K562 (cell line): ENCODE results near the gene KDM4C. TPM values are rescaled to one million over a fixed set of nuclear protein-coding genes. Genes with fewer than 3 reads are reported as not detected.

Experiments used
- ATAC-seq: fragments of 200-7000 bp; cut with Tn5 transposase; 3 replicates; pipeline ENCODE4 v1.9.1; 2020; ENCODE audit warnings: moderate library complexity
- BruUV-seq: library from RNA; stranded (reverse); fragments of 400-500 nt; replicated peaks from 2 replicates; lab custom pipeline; 2021; lab: Mats Ljungman, UMichigan
- CTCF ChIA-PET: fragments of 300-600 bp; formaldehyde crosslinking; extraction: SDS; loops from one replicate; lab custom pipeline; 2021; ENCODE audit warnings: low intra/inter-chr PET ratio; lab: Yijun Ruan, JAX
- POLR2A ChIA-PET: fragments of 300-600, 350-650 bp; sonication (Branson Sonifier 250); formaldehyde crosslinking; extraction: SDS; loops from one replicate; lab custom pipeline; 2021; ENCODE audit warnings: antibody characterized with exemption, inconsistent platforms; lab: Yijun Ruan, JAX
- DNase-seq, 4 experiments: peaks; one replicate each; pipeline versions ENCODE4 v3.0.0 to v3.0.0-alpha.2; 2011 to 2018; ENCODE audit warnings: low spot score in 3 of 4, mixed read lengths in 3 of 4; ENCODE audit errors: extremely low read depth in 1 of 4
- FAIRE-seq: peaks from 2 replicates; lab custom pipeline; 2011; peaks lifted over from hg19 to GRCh38; lab: Jason Lieb, UNC
- H2AFZ ChIP-seq: 2 replicates; pipeline ENCODE4 v1.6.0; 2011; ENCODE audit warnings: low read depth, low read length, control low read depth, inconsistent platforms
- H3K27ac ChIP-seq: fragments of 200-600 bp; 3 replicates; pipeline ENCODE4 v1.8.0; 2011; ENCODE audit warnings: low read depth, mild to moderate bottlenecking, control low read depth, inconsistent platforms, low read length, moderate library complexity, mixed read lengths; ENCODE audit errors: extremely low read depth
- H3K27me3 ChIP-seq, 2 experiments: fragments of 300-600 bp in 1 of 2; 2 replicates in 1 of 2; 3 replicates in 1 of 2; pipeline versions ENCODE4 v1.6.0 to v1.8.0; 2011; ENCODE audit warnings: inconsistent platforms in 2 of 2, low read length in 2 of 2, mild to moderate bottlenecking in 1 of 2, mixed read lengths in 1 of 2, moderate library complexity in 1 of 2; ENCODE audit not compliant: control insufficient read depth in 2 of 2, insufficient read depth in 2 of 2
- H3K36me3 ChIP-seq: fragments of 300-600 bp; 3 replicates; pipeline ENCODE4 v1.8.0; 2011; ENCODE audit warnings: mild to moderate bottlenecking, low read length, inconsistent platforms; ENCODE audit not compliant: control insufficient read depth, insufficient read depth
- H3K4me1 ChIP-seq, 2 experiments: fragments of 200-600 bp in 1 of 2; replicated peaks in 1 of 2; 2 replicates in 1 of 2; 3 replicates in 1 of 2; pipeline versions ENCODE4 v1.5.1 to v1.8.0; 2011; ENCODE audit warnings: inconsistent platforms in 2 of 2, low read length in 2 of 2, mild to moderate bottlenecking in 1 of 2, mixed read lengths in 1 of 2, moderate library complexity in 1 of 2; ENCODE audit not compliant: control insufficient read depth in 2 of 2, insufficient read depth in 2 of 2
- H3K4me2 ChIP-seq: 2 replicates; pipeline ENCODE4 v1.6.1; 2011; ENCODE audit warnings: low read length, control low read depth, inconsistent platforms, mixed read lengths; ENCODE audit not compliant: insufficient read depth
- H3K4me3 ChIP-seq: fragments of 200-600 bp; sonication (generic), shearing (Covaris generic); 2 replicates; pipeline ENCODE4 v1.5.1; 2016; ENCODE audit warnings: control low read depth, inconsistent platforms
- H3K79me2 ChIP-seq: fragments of 200-600 bp; 3 replicates; pipeline ENCODE4 v1.8.0; 2011; ENCODE audit warnings: low read length, inconsistent platforms; ENCODE audit not compliant: control insufficient read depth, insufficient read depth
- H3K9ac ChIP-seq, 2 experiments: 2 replicates each; pipeline versions ENCODE4 v1.6.0 to v1.6.1; 2011; ENCODE audit warnings: low read depth in 2 of 2, low read length in 2 of 2, control low read depth in 1 of 2, inconsistent platforms in 1 of 2, mild to moderate bottlenecking in 1 of 2, mixed read lengths in 1 of 2; ENCODE audit not compliant: insufficient read depth in 1 of 2
- H3K9me1 ChIP-seq: one replicate; pipeline ENCODE4 v1.6.0; 2011; ENCODE audit warnings: inconsistent platforms, mild to moderate bottlenecking, low read length, moderate library complexity; ENCODE audit not compliant: control insufficient read depth, insufficient read depth
- H3K9me3 ChIP-seq: replicated peaks from 2 replicates; pipeline ENCODE4 v1.5.1; 2011; ENCODE audit warnings: low read depth, low read length, inconsistent platforms; ENCODE audit not compliant: control insufficient read depth, insufficient read depth
- H4K20me1 ChIP-seq: replicated peaks from 2 replicates; pipeline ENCODE4 v1.6.1; 2011; ENCODE audit warnings: low read length, inconsistent platforms, mixed read lengths; ENCODE audit not compliant: control insufficient read depth, insufficient read depth
- BCLAF1 ChIP-seq, 2 experiments: fragments of 450-650 bp in 1 of 2; IDR thresholded peaks; 2 replicates each; pipeline ENCODE4 v1.6.1; 2011 to 2017; ENCODE audit warnings: low read depth in 2 of 2, antibody characterized with exemption in 1 of 2, borderline replicate concordance in 1 of 2, low read length in 1 of 2, mild to moderate bottlenecking in 1 of 2, mixed read lengths in 1 of 2; ENCODE audit not compliant: control insufficient read depth in 1 of 2
- BCOR ChIP-seq: fragments of 450-650 bp; IDR thresholded peaks from 2 replicates; pipeline ENCODE4 v1.6.1; 2016
- DMBX1 ChIP-seq: fragments of 250-450 bp; sonication (Bioruptor Pico); IDR thresholded peaks from 2 replicates; pipeline ENCODE4 v1.8.0; 2022; ENCODE audit warnings: inconsistent platforms, mild to moderate bottlenecking, moderate library complexity, borderline replicate concordance
- MTA3 ChIP-seq: fragments of 450-650 bp; formaldehyde crosslinking; IDR thresholded peaks from 2 replicates; pipeline ENCODE4 v1.6.1; 2017; ENCODE audit warnings: mild to moderate bottlenecking, borderline replicate concordance
- NEUROD1 ChIP-seq: fragments of 150-350 bp; IDR thresholded peaks from 2 replicates; pipeline ENCODE4 v1.6.1; 2014; ENCODE audit warnings: borderline replicate concordance, low read length, low read depth; ENCODE audit not compliant: partially characterized antibody
- POLR3G ChIP-seq: IDR thresholded peaks from 2 replicates; pipeline ENCODE4 v1.6.1; 2011; ENCODE audit not compliant: insufficient read length, insufficient replicate concordance; ENCODE audit errors: extremely low read depth
- RUNX1 ChIP-seq: sonication (generic); IDR thresholded peaks from 2 replicates; pipeline ENCODE4 v1.6.1; 2016; ENCODE audit warnings: antibody characterized with exemption, low read depth
- STAT5A ChIP-seq: IDR thresholded peaks from 2 replicates; pipeline ENCODE4 v1.6.1; 2012; ENCODE audit warnings: low read length, inconsistent platforms, borderline replicate concordance
- ZNF324 ChIP-seq: fragments of 250-450 bp; sonication (Bioruptor Pico); IDR thresholded peaks from 2 replicates; pipeline ENCODE4 v1.4.0; 2020; ENCODE audit warnings: mild to moderate bottlenecking
- ZNF57 ChIP-seq: fragments of 450-650 bp; formaldehyde crosslinking; IDR thresholded peaks from 2 replicates; pipeline ENCODE4 v1.4.0; 2020; ENCODE audit warnings: mild to moderate bottlenecking, moderate library complexity
- WGBS: fragments of 100-300 bp; shearing (Covaris generic); methylation state at CpG from one replicate; pipeline ENCODE4 v1.1.6; 2016; ENCODE audit warnings: low coverage, mixed read lengths; ENCODE audit not compliant: insufficient coverage; ENCODE audit errors: missing lambda C conversion rate; 5-methylcytosine and 5-hydroxymethylcytosine counted together
- in situ Hi-C: fragments of 300-500 bp; cut with MboI; formaldehyde crosslinking; loops from 4 replicates; pipeline ENCODE4 v1.15.0; 2018; ENCODE audit warnings: inconsistent platforms, mixed read lengths
- intact Hi-C: fragments of 100-400 bp; cut with micrococcal nuclease; formaldehyde crosslinking; loops from 2 replicates; pipeline ENCODE4 v1.14.2; 2022
- polyA plus RNA-seq, 8 experiments: library from polyadenylated mRNA; depleted of rRNA in 4 of 8; stranded (reverse) in 5 of 8; unstranded in 3 of 8; fragments of >200 nt; fragmentation: Nextera tagmentation in 2 of 8; fragmentation: Illumina TruSeq in 1 of 8; extraction: Ambion mirVana in 2 of 8; extraction: Trizol in 1 of 8; gene quantifications; 2 replicates each; pipeline versions ENCODE4 v1.2.1 to v1.2.3, GENCODE V29; 2011 to 2014; ENCODE audit warnings: inconsistent platforms in 1 of 8, missing spikeins in 1 of 8
- total RNA-seq, 7 experiments: library from RNA; depleted of rRNA in 6 of 7; stranded (reverse); fragments of >200 nt in 6 of 7; fragmentation: Illumina TruSeq in 2 of 7; extraction: Trizol in 2 of 7; gene quantifications; 2 replicates each; pipeline versions ENCODE4 v1.2.1 to v1.2.3, GENCODE V29; 2011 to 2021; ENCODE audit warnings: low replicate concordance in 1 of 7
- TF ChIP-seq, protein P1 (sequence below): fragments of 450-650 bp; IDR thresholded peaks from 2 replicates; pipeline ENCODE4 v1.6.1; 2018; ENCODE audit warnings: mild to moderate bottlenecking, low read depth; ENCODE audit not compliant: partially characterized antibody

KDM4C gene
- total and polyA plus RNA-seq, 9 of the 15 experiments (the other 6 are each of a cell fraction or from before 2014, with no cell fraction given): 5.4 to 17.0 (median 12.6) TPM

DNA sequence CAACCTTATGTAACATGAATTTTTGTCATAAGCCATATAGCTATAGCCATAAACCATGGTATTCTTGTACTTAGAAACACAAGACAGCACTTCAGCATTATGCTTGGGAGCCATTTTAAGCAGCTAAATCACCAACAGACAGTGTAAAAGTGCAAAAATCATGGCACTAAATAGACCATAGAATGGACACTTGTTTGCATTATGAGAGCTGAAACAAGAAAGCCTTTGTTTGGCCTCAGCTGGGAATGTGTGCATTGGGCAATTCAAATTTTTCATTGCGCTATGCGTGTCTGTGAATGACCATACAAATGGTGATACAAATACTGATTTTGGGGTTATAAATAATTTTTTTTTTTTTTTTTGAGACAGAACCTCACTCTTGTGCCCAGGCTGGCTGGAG, 23.7 kb downstream of the KDM4C start (continued):
- TF ChIP-seq POLR3G (no peak), ZNF57 (no peak)

DNA sequence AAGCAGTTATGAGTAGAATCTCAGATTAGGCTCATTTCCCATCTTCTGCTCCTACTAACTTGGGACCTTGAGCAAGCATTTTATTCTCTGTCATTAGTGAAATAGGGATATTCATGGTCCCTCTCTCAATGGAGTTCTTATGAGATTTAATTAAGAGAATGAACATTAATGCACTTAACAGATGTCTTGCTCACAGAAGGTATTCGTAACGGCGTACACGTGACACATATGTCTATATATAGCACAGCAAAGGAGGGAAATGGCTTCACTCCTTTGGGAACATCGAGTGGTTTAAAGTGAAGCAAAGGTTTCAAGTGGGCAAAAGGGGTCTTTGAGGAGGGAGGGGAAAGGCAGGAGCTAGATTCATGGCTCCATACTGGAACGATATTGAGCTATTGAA, 24.6 kb downstream of the KDM4C start:
- Histone ChIP-seq H3K4me1 (peaks cover 4 to 21% of the 10 kb centered on the region in 2 experiments; a peak in 4 of 5 replicates), H3K9ac (no peak overlapping the region), H3K27me3 (no peaks in the 10 kb centered on the region), H2AFZ (no peak overlapping the region), H3K36me3 (no peaks in the 10 kb centered on the region), H3K9me3 (no peaks in the 10 kb centered on the region), H4K20me1 (peaks cover 21% of the 10 kb centered on the region), H3K4me2 (no peak overlapping the region), H3K27ac (no peak overlapping the region), H3K79me2 (peaks cover 81% of the 10 kb centered on the region), H3K4me3 (no peak overlapping the region), H3K9me1 (peaks cover 2% of the 10 kb centered on the region)
- BruUV-seq: no TSS peak
- ChIA-PET POLR2A (interaction anchor here (1.0 kb wide), 1 partner anchor 15 kb away, joined by 3 read pairs; no protein-coding TSS in a partner anchor), CTCF (no interaction called here)
- no peak for DNase-seq
- in situ Hi-C loops (no loop called here), intact Hi-C loops (no loop called here)
- WGBS: 83% methylated on average over 3 of the region's 6 CpGs
- ATAC-seq: no peak
- no peak for FAIRE-seq
- no peak for TF ChIP-seq STAT5A
- TF ChIP-seq BCOR: no peak
- no peak for TF ChIP-seq BCLAF1 (IDR thresholded peaks at IDR 0.05; ENCODE audit: borderline replicate concordance in 1 of 2, control insufficient read depth in 1 of 2, low read depth in 2 of 2, low read length in 1 of 2)
- no peak for TF ChIP-seq NEUROD1
- TF ChIP-seq DMBX1: no peak
- TF ChIP-seq ZNF324: no peak
- TF ChIP-seq, protein P1, sequence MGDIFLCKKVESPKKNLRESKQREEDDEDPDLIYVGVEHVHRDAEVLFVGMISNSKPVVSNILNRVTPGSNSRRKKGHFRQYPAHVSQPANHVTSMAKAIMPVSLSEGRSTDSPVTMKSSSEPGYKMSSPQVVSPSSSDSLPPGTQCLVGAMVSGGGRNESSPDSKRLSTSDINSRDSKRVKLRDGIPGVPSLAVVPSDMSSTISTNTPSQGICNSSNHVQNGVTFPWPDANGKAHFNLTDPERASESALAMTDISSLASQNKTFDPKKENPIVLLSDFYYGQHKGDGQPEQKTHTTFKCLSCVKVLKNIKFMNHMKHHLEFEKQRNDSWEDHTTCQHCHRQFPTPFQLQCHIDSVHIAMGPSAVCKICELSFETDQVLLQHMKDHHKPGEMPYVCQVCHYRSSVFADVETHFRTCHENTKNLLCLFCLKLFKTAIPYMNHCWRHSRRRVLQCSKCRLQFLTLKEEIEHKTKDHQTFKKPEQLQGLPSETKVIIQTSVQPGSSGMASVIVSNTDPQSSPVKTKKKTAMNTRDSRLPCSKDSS: no peak
- no peak for TF ChIP-seq RUNX1
- TF ChIP-seq MTA3: no peak
